Brain microvascular endothelial cell (primary cell): Measurements from ENCODE around the gene ORAI3.

Experiments used
- DNase-seq: peaks from one replicate; pipeline ENCODE4 v3.0.0-alpha.2; 2020
- H3K27ac ChIP-seq: fragments of 250-450 bp; sonication (Bioruptor Pico); 2 replicates; pipeline ENCODE4 v1.5.1; 2020; ENCODE audit warnings: mild to moderate bottlenecking, moderate library complexity
- H3K27me3 ChIP-seq: fragments of 250-450 bp; sonication (Bioruptor Pico); replicated peaks from 2 replicates; pipeline ENCODE4 v1.5.1; 2020; ENCODE audit warnings: mild to moderate bottlenecking
- H3K36me3 ChIP-seq: fragments of 250-450 bp; sonication (Bioruptor Pico); replicated peaks from 2 replicates; pipeline ENCODE4 v1.5.1; 2020; ENCODE audit warnings: mild to moderate bottlenecking
- H3K4me3 ChIP-seq: 2 replicates; pipeline ENCODE4 v1.5.1; 2011; ENCODE audit warnings: low read depth, mild to moderate bottlenecking, control low read depth, low read length, moderate library complexity
- CTCF ChIP-seq: IDR thresholded peaks from 2 replicates; pipeline ENCODE4 v1.5.1; 2011; ENCODE audit warnings: low read depth, mild to moderate bottlenecking, moderate library complexity, low read length, control low read depth, inconsistent platforms; ENCODE audit errors: missing control alignments
- in situ Hi-C: cut with HindIII; loops from 2 replicates; pipeline ENCODE4 v1.10.0; 2017; ENCODE audit warnings: low sequenced_read_pairs, low pct_ligation_motif_present

ORAI3 gene

GRCh38 chr16:30985401-30986128 is 36.7 kb downstream of the ORAI3 start:
- TF ChIP-seq CTCF: peak; percentile 11
- H3K27me3 ChIP-seq: no peaks in the 10 kb centered on the region
- peaks cover 12% of the 10 kb centered on the region for H3K36me3 ChIP-seq
- no peak overlapping the region for H3K27ac ChIP-seq
- in situ Hi-C loops: no loop called here
- peak overlapping the region; percentile 35 for H3K4me3 ChIP-seq
- DNase-seq: no peak

GRCh38 chr16:30986129-30986991 is 37.5 kb downstream of the ORAI3 start:
- peaks cover 12% of the 10 kb centered on the region for H3K36me3 ChIP-seq
- TF ChIP-seq CTCF: peak; percentile 5
- H3K4me3 ChIP-seq: no peak overlapping the region
- DNase-seq: no peak
- H3K27me3 ChIP-seq: no peaks in the 10 kb centered on the region
- in situ Hi-C loops: no loop called here
- H3K27ac ChIP-seq: no peak overlapping the region

GRCh38 chr16:30987581-30988190 is 38.8 kb downstream of the ORAI3 start:
- no peak for DNase-seq
- H3K36me3 ChIP-seq: peaks cover 7% of the 10 kb centered on the region
- in situ Hi-C loops: no loop called here
- no peak overlapping the region for H3K27ac ChIP-seq
- no peak overlapping the region for H3K4me3 ChIP-seq
- no peaks in the 10 kb centered on the region for H3K27me3 ChIP-seq
- no peak for TF ChIP-seq CTCF

GRCh38 chr16:30989469-30990047 is 40.7 kb downstream of the ORAI3 start:
- no peak for TF ChIP-seq CTCF
- H3K27ac ChIP-seq: no peak overlapping the region

GRCh38 chr16:30990105-30990504 is 41.2 kb downstream of the ORAI3 start:
- H3K36me3 ChIP-seq: no peaks in the 10 kb centered on the region
- no peak overlapping the region for H3K27ac ChIP-seq
- in situ Hi-C loops: no loop called here
- no peaks in the 10 kb centered on the region for H3K27me3 ChIP-seq
- no peak for TF ChIP-seq CTCF
- H3K4me3 ChIP-seq: no peak overlapping the region
- DNase-seq: no peak

More at GRCh38 chr16:30989469-30990047, 40.7 kb downstream of the ORAI3 start:
- no peak overlapping the region for H3K4me3 ChIP-seq
- in situ Hi-C loops: no loop called here
- no peaks in the 10 kb centered on the region for H3K27me3 ChIP-seq
- no peaks in the 10 kb centered on the region for H3K36me3 ChIP-seq
- DNase-seq: no peak
